ENCODE results near the gene TEX14.

TEX14 gene, protein sequence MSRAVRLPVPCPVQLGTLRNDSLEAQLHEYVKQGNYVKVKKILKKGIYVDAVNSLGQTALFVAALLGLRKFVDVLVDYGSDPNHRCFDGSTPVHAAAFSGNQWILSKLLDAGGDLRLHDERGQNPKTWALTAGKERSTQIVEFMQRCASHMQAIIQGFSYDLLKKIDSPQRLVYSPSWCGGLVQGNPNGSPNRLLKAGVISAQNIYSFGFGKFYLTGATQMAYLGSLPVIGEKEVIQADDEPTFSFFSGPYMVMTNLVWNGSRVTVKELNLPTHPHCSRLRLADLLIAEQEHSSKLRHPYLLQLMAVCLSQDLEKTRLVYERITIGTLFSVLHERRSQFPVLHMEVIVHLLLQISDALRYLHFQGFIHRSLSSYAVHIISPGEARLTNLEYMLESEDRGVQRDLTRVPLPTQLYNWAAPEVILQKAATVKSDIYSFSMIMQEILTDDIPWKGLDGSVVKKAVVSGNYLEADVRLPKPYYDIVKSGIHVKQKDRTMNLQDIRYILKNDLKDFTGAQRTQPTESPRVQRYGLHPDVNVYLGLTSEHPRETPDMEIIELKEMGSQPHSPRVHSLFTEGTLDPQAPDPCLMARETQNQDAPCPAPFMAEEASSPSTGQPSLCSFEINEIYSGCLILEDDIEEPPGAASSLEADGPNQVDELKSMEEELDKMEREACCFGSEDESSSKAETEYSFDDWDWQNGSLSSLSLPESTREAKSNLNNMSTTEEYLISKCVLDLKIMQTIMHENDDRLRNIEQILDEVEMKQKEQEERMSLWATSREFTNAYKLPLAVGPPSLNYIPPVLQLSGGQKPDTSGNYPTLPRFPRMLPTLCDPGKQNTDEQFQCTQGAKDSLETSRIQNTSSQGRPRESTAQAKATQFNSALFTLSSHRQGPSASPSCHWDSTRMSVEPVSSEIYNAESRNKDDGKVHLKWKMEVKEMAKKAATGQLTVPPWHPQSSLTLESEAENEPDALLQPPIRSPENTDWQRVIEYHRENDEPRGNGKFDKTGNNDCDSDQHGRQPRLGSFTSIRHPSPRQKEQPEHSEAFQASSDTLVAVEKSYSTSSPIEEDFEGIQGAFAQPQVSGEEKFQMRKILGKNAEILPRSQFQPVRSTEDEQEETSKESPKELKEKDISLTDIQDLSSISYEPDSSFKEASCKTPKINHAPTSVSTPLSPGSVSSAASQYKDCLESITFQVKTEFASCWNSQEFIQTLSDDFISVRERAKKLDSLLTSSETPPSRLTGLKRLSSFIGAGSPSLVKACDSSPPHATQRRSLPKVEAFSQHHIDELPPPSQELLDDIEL (N-terminal part only)

DNA sequence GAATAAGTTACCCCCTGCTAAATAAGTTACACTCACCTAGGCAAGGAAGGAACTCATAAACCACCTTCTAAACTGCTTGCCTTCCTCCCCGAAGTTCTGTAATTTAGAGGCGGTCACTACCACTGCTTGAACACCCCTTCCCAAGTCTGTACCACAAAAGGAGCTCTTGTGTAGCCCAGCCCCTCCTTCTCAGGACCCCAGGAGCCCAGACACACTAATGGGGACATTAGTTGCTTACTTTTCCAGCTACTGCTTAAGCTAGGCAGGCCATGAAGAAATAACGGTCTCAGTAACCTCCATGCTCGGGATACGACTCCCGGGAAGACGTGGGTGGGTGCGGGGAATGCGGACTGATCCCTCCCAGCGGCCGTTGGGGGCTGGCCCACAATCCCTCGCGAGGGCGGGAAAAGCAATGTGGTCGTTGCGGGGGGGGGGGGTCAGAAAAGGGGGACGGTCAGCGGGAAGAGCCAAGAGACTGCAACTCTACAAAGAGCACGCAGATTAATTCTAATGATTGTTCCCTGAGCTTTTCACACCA, at the start of gene TEX14:
Gene TEX14, minus strand, starts transcription at position 345 of the 538 bp plus-strand sequence. CDS start 40,044 bp downstream, outside the sequence.
- DNase-seq (ENCODE audit: low spot score) = no peak

DNA sequence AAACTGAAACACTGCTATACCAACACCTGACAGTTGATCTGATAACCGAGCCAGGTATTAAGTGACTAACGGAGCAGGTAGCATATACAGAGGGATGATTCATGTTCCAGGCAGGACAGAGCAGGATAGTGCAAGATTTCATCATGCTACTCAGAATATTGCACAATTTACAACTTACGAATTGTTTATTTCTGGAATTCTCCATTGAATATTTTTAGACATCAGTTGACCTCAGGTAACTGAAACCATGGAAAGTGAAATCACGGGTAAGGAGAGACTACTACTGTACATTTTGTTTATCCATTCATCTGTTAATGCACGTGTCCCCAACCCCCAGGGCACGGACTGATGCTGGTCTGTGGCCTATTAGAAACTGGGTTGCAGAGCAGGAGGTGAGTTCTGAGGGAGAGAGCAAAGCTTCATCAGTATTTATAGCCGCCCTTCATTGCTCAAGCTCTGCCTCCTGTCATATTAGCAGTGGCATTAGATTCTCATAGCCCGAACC, 49.3 kb upstream of the TEX14 start:
- DNase-seq (ENCODE audit: low spot score) = no peak

DNA sequence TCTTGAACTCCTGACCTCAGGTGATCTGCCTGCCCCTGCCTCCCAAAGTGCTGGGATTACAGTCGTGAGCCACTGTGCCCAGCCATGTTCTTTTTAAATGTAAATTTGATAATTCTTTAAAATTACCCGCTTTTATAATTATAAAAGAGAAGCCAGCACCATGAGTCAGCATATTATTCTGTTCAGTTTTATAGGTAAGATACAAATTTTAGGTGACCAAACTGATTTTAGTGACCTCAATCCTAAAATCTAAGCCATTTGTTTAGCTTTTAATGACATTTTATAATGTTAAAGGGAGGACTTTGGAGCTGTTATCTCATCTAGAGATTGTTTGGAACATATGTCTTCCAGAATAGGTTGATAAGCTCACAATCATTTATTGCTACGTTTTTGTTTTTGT, 43.0 kb upstream of the TEX14 start:
- no peak for DNase-seq (ENCODE audit: low spot score)

DNA sequence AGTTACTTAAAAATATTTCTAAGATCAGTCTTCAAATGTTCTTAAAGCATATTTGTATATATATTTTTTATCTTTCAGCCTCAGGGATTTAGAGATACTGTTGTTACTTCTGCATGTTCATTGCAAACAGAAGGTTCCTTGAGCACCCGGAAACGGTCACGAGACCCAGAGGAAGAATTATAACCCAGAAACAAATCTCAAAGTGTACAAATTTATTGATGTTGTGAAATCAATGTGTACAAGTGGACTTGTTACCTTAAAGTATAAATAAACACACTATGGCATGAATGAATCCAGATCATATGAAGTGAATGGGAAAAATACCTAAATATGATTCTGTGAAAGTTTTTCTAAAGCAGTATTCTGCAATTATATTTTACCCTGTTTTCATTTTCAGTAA, 42.2 kb upstream of the TEX14 start:
- no peak for DNase-seq (ENCODE audit: low spot score)

DNA sequence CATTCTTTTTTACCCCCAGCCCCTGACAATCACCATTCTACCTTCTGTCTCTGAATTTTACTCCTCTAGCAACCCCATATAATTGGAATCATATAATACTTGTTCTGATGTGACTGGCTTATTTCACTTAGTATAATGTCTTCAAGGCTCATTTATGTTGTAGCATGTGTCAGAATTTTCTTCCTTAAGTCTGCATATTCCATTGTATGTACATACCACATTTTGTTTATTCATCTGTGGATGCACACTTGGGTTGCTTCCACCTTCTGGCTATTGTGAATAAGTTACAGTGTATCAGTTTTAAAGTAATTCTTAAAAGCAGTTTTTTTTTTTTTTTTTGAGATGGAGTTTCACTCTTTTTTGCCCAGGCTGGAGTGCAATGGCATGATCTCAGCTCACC, 39.1 kb upstream of the TEX14 start:
- no peak for DNase-seq (ENCODE audit: low spot score)

DNA sequence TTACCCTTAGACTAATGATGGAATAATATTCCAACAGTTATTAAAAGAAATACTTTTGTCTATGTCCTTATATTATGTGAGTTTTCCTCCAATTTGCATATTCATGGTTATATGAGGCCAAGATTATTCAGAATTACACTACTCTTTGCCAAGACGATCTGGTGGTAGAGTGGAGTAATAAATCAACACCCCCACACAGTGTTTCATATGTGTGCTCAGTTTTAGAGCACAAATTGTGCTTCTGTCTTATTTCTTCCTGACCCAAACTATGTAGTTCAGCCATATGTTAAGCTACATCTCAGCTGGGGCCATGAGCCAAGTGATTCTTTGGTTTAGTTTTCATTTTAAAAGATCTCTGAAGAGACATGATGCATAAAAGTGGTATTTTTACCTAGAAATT, 37.0 kb upstream of the TEX14 start:
- no peak for DNase-seq (ENCODE audit: low spot score)

DNA sequence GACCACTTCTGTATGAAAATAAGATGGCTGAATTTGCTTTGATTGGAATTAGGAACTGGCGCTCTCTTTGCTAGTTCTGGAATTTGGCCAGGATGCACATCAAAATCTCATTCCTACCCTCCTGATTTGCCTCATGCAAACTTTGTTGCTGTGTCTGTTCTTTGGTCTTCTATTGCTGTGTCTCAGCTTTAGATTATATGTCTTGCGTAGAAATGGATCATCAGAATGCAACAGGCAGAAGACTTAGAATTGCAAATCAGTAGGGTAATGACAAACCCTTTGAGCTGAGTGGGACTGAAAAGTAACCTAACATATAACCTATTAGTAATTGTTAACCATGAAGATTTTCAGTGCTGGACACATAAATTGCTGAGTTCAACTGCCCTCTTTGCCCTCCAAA, 30.9 kb upstream of the TEX14 start:
- no peak for DNase-seq (ENCODE audit: low spot score)

DNA sequence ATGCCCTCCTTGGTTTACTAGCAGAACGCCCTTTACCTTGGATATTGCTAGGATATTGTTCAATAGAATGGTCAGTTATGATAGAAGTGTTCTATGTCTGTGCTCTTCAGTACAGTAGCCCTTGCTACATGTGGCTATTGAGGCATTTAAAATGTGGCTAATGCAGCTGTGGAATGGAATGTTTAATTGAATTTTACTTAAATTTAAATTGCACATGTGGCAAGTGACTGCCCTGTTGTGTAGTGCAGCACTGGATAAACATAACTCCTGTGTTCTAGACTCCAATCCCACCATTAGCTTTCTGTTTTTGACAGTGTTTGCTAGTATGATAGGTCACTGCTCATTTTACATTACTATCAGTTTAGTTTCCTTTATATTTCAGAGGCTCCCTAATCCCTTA, 30.4 kb upstream of the TEX14 start:
- no peak for DNase-seq (ENCODE audit: low spot score)

DNA sequence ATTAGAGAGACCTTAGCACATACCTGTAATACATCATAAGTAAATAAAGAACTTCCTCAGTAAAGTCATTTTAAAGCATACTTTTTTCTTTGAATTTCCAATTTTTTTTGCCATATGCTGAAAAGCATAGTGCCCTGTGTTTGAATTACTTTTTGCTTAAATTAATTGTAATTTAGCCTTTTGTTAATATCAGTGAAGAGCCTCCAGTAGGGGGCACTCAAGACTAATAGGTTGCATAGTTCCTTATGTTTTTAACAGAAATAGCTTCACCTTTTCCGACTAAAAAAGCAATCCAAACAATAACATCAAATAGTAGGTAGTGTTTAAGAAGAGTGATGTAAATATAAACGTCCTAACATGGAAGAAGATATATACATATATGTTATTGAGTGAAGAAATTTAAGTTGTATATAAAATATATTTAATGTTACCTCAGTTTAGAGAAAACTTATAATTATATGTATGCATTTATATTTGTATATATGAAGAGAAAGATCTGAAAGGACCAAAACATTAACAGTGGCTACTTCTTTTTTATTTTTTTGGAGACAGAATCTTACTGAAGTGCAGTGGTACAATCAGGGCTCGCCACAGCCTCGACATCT, 19.2 kb upstream of the TEX14 start:
- DNase-seq (ENCODE audit: low spot score) = no peak

DNA sequence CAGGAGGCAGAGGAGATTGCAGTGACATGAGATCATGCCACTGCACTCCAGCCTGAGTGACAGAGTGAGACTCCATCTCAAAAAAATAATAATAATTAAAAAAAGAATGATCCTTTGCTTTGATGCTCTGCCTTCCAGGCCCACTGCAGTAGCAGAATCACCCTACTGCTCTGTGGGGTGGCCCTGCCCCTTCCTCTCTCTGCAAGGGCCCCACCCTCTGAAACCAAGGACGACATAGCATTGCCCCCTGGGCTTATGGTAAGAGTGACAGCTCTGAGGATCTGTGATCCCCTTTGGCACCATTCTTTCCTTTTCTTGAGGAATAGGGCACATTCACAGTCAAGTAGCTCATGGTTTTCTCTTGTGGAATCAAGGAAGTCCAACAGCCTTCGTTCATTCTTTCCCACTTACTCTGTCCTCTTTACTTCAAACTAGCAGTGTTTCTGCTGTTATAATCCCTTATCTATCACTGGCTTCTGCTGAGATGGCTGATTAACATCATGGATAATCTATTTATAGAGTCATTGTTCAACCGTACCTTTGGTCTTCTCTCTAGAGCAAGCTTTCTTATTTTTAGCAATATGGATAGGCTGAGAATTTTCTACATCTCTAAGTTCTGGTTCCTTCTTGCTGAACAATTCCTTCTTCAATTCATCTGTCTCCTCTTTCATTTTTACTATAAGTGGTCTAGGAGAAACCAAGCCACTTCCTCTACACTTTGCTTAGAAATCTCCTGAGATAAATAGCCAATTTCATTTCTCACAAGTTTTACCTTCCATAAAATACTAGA, 14.7 kb upstream of the TEX14 start:
- no peak for DNase-seq (ENCODE audit: low spot score)

DNA sequence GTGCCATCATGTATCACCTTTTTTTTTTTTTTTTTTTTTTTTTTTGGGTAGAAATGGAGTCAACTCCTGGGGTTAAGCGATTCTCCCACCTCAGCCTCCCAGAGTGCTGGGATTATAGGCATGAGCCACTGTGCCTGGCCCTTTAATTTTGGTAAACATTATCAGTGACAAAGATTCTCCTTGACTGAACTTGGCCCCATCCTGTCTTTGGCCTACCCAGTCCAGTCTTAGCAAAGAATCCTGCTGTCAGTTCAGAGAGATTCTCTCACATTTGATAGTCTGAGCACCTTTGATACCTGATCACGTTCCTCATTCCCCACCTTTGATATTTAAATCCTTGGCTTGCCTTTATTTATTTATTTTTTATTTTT, 12.1 kb upstream of the TEX14 start:
- DNase-seq (ENCODE audit: low spot score) = no peak

DNA sequence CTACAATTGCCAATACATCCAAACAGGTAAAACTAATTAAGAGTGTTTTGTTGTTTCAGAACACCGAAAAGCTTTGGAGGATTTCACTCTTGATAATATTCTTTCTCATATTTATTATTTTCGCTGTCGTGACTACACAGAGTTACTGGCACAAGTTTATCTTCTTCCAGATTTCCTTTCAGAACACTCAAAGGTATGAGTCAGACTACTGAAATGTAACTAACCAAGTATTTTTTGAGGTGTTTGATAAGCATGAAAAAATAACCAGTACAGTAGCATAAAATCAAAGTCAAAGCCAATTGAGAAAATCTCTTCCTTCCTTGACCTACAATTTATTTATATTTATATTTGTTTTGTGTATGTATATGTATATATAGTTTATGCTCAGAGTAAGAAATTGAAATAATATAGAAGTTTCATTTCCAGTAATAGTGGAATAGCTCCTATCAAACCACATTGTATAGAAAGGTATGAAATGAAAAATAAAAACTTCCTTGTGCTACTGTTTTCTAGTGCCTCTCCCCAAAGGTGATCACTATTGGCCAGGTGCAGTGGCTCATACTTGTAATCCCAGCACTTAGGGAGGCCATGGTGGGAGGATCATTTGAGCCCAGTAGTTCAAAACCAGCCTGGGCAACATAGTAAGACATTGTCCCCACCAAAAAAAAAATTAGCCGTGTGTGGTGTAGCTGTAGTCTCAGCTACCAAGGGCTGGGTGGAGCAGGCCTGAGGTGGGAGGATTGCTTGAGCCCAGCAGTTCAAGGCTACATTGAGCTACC, 11.5 kb upstream of the TEX14 start:
- no peak for DNase-seq (ENCODE audit: low spot score)

DNA sequence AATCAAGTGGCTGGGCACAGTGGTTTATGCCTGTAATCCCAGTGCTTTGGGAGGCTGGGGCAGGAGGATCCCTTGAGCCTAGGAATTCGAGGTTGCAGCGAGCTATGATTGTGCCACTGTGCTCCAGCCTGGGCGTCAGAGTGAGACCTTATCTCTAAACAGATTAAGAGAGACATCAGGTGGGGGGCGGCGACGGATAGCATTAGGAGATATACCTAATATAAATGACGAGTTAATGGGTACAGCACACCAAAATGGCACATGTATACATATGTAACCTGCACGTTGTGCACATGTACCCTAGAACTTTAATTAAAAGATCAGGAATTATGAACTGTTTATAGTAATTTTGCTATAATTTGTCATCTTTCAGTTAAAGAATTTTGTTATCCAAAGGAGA, 10.9 kb upstream of the TEX14 start:
- DNase-seq (ENCODE audit: low spot score) = no peak

DNA sequence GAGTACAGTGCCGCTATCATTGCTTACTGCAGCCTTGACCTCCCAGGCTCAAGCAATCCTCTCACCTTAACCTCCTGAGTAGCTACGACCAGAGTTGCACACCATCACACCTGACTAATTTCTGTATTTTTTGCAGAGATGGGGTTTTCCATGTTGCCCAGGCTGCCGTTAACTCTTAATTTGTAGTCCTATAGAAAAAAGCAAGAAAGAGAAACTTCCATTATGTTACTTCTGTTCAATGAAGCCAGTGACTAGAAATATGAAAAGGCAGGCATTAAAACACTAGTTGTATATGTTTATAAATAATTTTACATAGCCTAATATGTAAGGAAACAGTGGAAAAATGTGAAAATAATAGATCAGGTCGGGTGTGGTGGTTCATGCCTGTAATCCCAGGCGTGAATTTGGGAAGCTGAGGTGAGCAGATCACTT, 10.2 kb upstream of the TEX14 start:
- DNase-seq (ENCODE audit: low spot score) = no peak

DNA sequence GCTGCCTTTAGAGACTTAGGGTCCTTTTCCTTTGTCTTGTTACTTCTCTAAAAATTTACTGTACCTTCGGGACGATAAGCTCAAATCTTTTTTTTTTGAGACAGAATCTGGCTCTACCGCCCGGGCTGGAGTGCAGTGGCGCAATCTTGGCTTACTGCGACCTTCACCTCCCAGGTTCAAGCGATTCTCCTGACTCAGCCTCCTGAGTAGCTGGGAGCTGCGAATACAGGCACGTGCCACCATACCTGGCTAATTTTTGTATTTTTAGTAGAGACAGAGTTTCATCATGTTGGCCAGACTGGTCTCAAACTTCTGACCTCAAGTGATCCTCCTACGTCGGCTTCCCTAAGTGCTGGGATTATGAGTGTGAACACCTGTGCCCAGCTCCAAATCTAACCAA, 7.9 kb upstream of the TEX14 start:
- DNase-seq (ENCODE audit: low spot score) = no peak

DNA sequence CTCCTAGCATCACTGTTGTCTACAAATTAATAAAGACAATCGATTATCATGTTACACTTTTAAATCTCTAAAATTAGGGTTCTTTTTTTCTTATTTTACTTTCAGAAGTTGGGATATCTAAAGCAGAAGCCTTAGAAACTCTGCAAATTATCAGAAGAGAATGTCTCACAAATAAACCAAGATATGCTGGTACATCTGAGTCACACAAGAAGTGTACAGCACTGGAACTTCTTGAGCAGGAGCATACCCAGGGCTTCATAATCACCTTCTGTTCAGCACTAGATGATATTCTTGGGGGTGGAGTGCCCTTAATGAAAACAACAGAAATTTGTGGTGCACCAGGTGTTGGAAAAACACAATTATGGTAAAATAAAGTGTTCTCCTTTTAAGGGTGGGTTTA, 3.0 kb upstream of the TEX14 start:
- no peak for DNase-seq (ENCODE audit: low spot score)

DNA sequence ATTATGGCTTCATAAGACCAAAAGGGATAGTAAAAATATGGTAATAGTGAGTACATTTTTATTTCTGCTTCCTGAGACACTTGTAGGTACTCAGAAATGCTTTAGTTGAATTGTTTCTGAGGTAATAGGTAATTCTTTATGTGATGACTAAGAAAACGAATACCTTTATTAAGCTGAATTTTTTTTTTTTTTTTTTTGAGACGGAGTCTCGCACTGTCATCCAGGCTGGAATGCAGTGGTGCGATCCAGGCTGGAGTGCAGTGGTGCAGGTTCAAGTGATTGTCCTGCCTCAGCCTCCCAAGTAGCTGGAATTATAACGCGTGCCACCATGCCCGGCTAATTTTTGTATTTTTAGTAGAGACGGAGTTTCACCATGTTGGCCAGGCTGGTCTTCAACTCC, 2.5 kb upstream of the TEX14 start:
- no peak for DNase-seq (ENCODE audit: low spot score)

DNA sequence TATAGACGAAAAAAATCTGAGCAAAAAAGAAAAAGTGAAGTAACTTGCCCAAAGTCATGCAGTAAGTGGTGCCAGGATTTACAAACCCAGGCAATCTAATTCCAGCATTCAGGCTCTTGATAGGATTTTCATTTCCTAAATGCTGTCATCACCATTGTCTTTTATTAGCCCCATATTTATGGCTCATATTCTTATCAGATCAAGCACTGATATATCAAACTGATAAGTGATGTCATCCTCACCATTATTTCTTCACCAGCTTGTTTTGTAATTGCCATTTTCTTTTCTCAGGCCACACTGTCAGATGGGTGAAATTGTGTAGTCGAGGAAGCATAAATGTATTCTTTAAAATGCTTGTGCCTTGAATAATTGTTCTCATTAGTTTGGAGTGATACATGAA, 1.9 kb upstream of the TEX14 start:
- DNase-seq (ENCODE audit: low spot score) = no peak

DNA sequence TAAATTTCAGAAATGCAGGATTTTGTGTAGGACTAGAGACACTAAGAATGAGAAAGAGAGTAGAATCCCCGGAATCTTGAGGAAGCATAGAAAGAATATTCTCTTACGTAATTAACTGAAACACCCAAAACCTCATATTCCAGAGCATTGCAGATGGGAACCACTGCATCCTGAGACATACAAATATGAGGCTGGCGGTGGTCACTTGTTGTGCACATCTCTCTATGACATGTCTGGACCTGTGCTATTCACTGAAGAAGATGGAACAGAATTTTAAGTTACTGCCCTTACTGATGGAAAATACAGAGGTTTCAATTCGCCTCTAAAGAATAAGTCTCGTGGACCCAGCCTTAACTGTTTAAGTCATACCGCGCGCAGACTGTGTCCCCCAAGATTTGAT, 1.4 kb upstream of the TEX14 start:
- no peak for DNase-seq (ENCODE audit: low spot score)

All from left forelimb (tissue), 1 donor.